ENCODE results near the gene VENTX.

The VENTX gene

GRCh38 chr10:133247681-133248333 is 10.2 kb downstream of the VENTX start:
- DNase-seq (ENCODE audit: extremely low read depth, low read depth), result no peak

DNA sequence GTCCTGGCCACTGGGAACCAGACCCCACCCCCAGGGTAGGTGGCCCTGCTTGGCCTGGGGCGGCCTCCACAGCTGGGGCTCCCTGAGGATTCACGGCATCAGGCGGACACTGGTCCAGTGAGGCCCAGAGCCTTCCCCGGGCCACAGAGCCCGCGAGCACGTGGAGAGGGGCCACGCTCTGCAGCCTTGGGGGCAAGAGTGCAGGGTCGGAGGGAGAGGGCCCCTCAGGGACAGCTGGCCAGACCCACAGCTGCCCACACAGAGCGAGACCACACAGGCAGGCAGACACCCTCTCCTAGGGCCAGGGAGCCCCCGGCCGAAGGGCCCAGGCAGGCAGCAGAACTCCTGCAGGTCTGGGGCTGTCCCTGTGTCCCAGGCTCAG is 10.7 kb downstream of the VENTX start:
- no peak for TF ChIP-seq CTCF (IDR thresholded peaks at IDR 0.05; ENCODE audit: low read depth, low read length)
- DNase-seq (ENCODE audit: extremely low read depth, low read depth), result no peak

More at GRCh38 chr10:133247681-133248333, 10.2 kb downstream of the VENTX start:
- TF ChIP-seq CTCF (IDR thresholded peaks at IDR 0.05; ENCODE audit: low read depth, low read length), result no peak

DNA sequence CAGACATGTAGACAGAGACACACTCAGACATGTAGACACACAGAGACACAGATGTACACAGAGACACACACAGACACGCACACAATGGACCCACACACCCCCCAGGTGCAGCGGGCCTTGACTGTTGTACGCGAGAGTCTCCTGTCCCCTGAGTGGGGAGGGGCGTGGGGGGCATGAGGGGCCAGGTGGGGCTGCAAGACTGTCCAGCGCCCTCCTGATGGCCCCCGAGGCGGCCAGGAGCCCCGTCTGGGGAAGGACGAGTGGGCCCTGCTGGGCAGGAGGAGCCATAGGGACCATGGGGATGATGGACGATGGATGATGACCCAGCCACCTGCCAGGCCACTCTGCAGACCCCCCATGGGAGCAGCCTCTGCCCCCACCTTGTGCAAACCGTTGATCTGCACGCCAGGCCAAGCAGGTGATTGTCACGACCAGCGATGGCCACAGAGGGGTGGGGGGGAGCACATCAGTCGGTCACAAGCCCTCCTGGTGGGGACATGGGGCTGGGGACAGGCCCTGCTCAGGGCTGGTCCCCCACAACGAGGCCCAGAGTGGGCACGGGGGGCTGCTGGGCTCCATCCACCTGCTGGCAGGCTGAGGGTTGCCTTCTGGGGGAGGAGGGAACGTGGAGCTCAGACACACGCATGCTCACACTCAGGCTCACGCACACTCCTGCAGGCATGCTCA is 11.6 kb downstream of the VENTX start:
- no peak for TF ChIP-seq CTCF (IDR thresholded peaks at IDR 0.05; ENCODE audit: low read depth, low read length)
- no peak for DNase-seq (ENCODE audit: extremely low read depth, low read depth)

DNA sequence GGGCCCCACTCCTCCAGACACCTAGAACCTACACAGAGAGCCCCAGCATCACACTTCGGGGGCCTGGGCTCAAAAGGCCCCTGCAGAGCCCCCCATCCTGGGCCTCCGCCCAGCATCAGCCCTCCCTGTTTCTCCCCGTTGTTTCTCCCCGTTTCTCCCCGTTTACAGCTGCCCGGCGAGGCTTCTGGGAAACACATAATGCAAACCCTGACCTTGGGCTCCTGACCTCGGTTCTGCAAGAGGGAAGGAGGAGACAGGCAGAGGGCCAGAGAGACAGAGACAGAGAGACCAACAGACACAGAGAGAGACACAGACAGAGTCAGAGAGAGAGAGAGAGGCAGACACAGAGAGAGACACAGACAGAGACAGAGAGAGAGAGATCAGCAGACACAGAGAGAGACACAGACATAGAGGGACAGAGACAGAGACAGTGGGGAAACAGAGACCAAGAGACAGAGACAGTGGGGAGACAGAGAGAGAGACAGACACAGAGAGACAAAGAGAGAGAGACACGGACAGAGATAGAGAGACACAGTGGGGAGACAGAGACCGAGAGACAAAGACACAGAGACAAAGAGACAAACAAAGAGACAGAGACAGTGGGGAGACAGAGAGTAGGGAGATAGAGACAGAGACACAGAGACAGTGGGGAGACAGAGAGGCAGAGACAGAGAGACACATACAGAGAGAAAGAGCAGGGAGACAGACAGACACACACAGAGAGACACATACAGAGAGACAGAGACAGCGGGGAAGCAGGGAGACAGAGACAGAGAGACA is 12.5 kb downstream of the VENTX start:
- TF ChIP-seq CTCF (IDR thresholded peaks at IDR 0.05; ENCODE audit: low read depth, low read length), result no peak
- DNase-seq (ENCODE audit: extremely low read depth, low read depth), result no peak

- no peak for DNase-seq (ENCODE audit: extremely low read depth, low read depth)
- no peak for TF ChIP-seq CTCF (IDR thresholded peaks at IDR 0.05; ENCODE audit: low read depth, low read length)
These were observed 13.9 kb downstream of the VENTX start for GRCh38 chr10:133251388-133252222.

DNA sequence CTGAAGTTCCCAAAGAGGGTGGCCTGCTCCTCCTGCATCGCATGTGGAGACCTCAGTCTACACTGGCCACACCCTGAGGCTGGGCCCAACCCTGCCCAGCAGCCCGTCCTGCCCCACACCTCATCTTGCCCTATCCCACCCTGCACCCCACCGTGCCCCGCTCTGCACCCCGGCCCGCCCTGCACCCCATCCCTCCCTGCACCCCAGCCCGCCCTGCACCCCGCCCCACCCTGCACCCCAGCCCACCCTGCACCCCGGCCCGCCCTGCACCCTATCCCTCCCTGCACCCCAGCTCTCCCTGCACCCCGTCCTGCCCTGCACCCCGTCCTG is 14.5 kb downstream of the VENTX start:
- DNase-seq (ENCODE audit: extremely low read depth, low read depth), result no peak
- TF ChIP-seq CTCF (IDR thresholded peaks at IDR 0.05; ENCODE audit: low read depth, low read length), result no peak
